SU-DHL-6 (cell line): ENCODE results near the gene SGPL1.

Experiments
- H2AFZ ChIP-seq: fragments of 200-600 bp; sonication (generic); 2 replicates; pipeline ENCODE4 v1.6.1; 2014; ENCODE audit warnings: low read depth, mild to moderate bottlenecking, moderate library complexity, mixed read lengths, antibody characterized with exemption, low read length; ENCODE audit not compliant: severe bottlenecking
- H3F3A ChIP-seq: fragments of 200-600 bp; shearing (Covaris generic); 2 replicates; pipeline ENCODE4 v1.6.0; 2016; ENCODE audit warnings: antibody characterized with exemption, mild to moderate bottlenecking; ENCODE audit not compliant: insufficient read depth
- H3K27ac ChIP-seq: fragments of 200-600 bp; sonication (generic); 2 replicates; pipeline ENCODE4 v1.5.1; 2016; ENCODE audit warnings: low read depth, mild to moderate bottlenecking, low read length, moderate library complexity, mixed read lengths
- H3K27me3 ChIP-seq: fragments of 200-600 bp; sonication (generic), shearing (Covaris generic); 2 replicates; pipeline ENCODE4 v1.6.0; 2014; ENCODE audit warnings: mild to moderate bottlenecking, low read length
- H3K36me3 ChIP-seq: fragments of 200-600 bp; sonication (generic); 2 replicates; pipeline ENCODE4 v1.6.1; 2014; ENCODE audit warnings: mild to moderate bottlenecking, low read length, mixed read lengths
- H3K4me2 ChIP-seq: fragments of 300-600, 200-600 bp; shearing (Covaris generic), sonication (generic); 2 replicates; pipeline ENCODE4 v1.6.0; 2014; ENCODE audit warnings: low read length, low read depth, mild to moderate bottlenecking; ENCODE audit not compliant: poor library complexity, severe bottlenecking
- H3K4me3 ChIP-seq: fragments of 200-600 bp; sonication (generic); 2 replicates; pipeline ENCODE4 v1.5.1; 2014; ENCODE audit warnings: antibody characterized with exemption, low read length, mild to moderate bottlenecking, mixed read lengths; ENCODE audit not compliant: insufficient read depth, poor library complexity, severe bottlenecking
- H3K79me2 ChIP-seq: fragments of 200-600 bp; sonication (generic); 2 replicates; pipeline ENCODE4 v1.6.1; 2014; ENCODE audit warnings: mild to moderate bottlenecking, low read length, moderate library complexity; ENCODE audit not compliant: insufficient read depth
- H3K9ac ChIP-seq: fragments of 200-600 bp; sonication (generic); 2 replicates; pipeline ENCODE4 v1.7.0; 2014; ENCODE audit warnings: mild to moderate bottlenecking, low read length
- H3K9me2 ChIP-seq: fragments of 200-600 bp; sonication (generic); replicated peaks from 2 replicates; pipeline ENCODE4 v1.6.1; 2014; ENCODE audit warnings: low read length; ENCODE audit not compliant: insufficient read depth
- H3K9me3 ChIP-seq: fragments of 200-600 bp; sonication (generic); 2 replicates; pipeline ENCODE4 v1.6.1; 2014; ENCODE audit warnings: low read length, mixed read lengths; ENCODE audit not compliant: insufficient read depth
- H4K20me1 ChIP-seq: fragments of 200-600 bp; sonication (generic); 2 replicates; pipeline ENCODE4 v1.6.1; 2014; ENCODE audit warnings: low read depth, mild to moderate bottlenecking, antibody characterized with exemption, low read length, moderate library complexity, mixed read lengths
- CTCF ChIP-seq: fragments of 200-600 bp; sonication (generic); IDR thresholded peaks from one replicate; pipeline ENCODE4 v1.5.1; 2017; ENCODE audit warnings: antibody characterized with exemption, mild to moderate bottlenecking, low read length, moderate library complexity; ENCODE audit not compliant: insufficient read depth, poor library complexity, severe bottlenecking
- EZH2phosphoT487 ChIP-seq: fragments of 200-600 bp; sonication (generic), shearing (Covaris generic); conservative IDR thresholded peaks from 2 replicates; pipeline ENCODE4 v1.6.1; 2018; ENCODE audit warnings: mild to moderate bottlenecking, antibody characterized with exemption, low read length, moderate library complexity, mixed read lengths

The SGPL1 gene

GRCh38 chr10:70791386-70792039, 24.2 kb upstream of the SGPL1 start:
- H3K4me2 ChIP-seq = no peak overlapping the region
- H3K9me2 ChIP-seq = no peaks in the 10 kb centered on the region

GRCh38 chr10:70795613-70796012, 20.1 kb upstream of the SGPL1 start:
- Histone ChIP-seq H3K27me3 (no peaks in the 10 kb centered on the region), H3K27ac (no peak overlapping the region), H3K9me2 (no peaks in the 10 kb centered on the region), H3K9me3 (no peaks in the 10 kb centered on the region), H3K4me2 (no peak overlapping the region), H3K36me3 (no peaks in the 10 kb centered on the region), H4K20me1 (no peaks in the 10 kb centered on the region), H2AFZ (no peak overlapping the region), H3K9ac (no peak overlapping the region), H3F3A (no peaks in the 10 kb centered on the region), H3K4me3 (no peak overlapping the region), H3K79me2 (no peaks in the 10 kb centered on the region)
- TF ChIP-seq EZH2phosphoT487 = no peak
- TF ChIP-seq CTCF = no peak

More at GRCh38 chr10:70791386-70792039, 24.2 kb upstream of the SGPL1 start:
- no peaks in the 10 kb centered on the region for H3K27me3 ChIP-seq
- H4K20me1 ChIP-seq = no peaks in the 10 kb centered on the region
- no peaks in the 10 kb centered on the region for H3K79me2 ChIP-seq
- no peak overlapping the region for H3K27ac ChIP-seq
- H3K4me3 ChIP-seq = no peak overlapping the region
- TF ChIP-seq EZH2phosphoT487 (no peak), CTCF (no peak)
- H3K9me3 ChIP-seq = no peaks in the 10 kb centered on the region
- H3F3A ChIP-seq = no peaks in the 10 kb centered on the region
- H2AFZ ChIP-seq = no peak overlapping the region
- no peak overlapping the region for H3K9ac ChIP-seq
- H3K36me3 ChIP-seq = no peaks in the 10 kb centered on the region

GRCh38 chr10:70797840-70798239, 17.9 kb upstream of the SGPL1 start:
- Histone ChIP-seq H3K4me3 (no peak overlapping the region), H3K9me2 (no peaks in the 10 kb centered on the region), H3K9ac (no peak overlapping the region), H4K20me1 (no peaks in the 10 kb centered on the region), H3F3A (no peaks in the 10 kb centered on the region), H3K4me2 (no peak overlapping the region), H3K79me2 (no peaks in the 10 kb centered on the region), H3K27me3 (no peaks in the 10 kb centered on the region), H3K9me3 (no peaks in the 10 kb centered on the region), H2AFZ (no peak overlapping the region), H3K36me3 (no peaks in the 10 kb centered on the region), H3K27ac (no peak overlapping the region)
- no peak for TF ChIP-seq EZH2phosphoT487
- TF ChIP-seq CTCF = no peak
